Naive B cell (primary cell): ENCODE data around the gene PBRM1. TPM values are rescaled to one million over a fixed set of nuclear protein-coding genes. Genes with fewer than 3 reads are reported as not detected.

Experiments
- ATAC-seq, 2 donors: fragments of 150-1000 bp; cut with Tn5 transposase; 2 replicates each; pipeline ENCODE4 v1.10.0; 2021; ENCODE audit warnings: low read depth in 2 of 2, mild to moderate bottlenecking in 2 of 2, moderate library complexity in 2 of 2
- DNase-seq: peaks from one replicate; pipeline ENCODE4 v3.0.0; 2022
- H3K27ac Mint-ChIP-seq, 6 donors: one replicate each; pipeline ENCODE4 v1.8.0; 2020 to 2022; ENCODE audit warnings: mild to moderate bottlenecking in 6 of 6, mixed read lengths in 6 of 6, moderate library complexity in 5 of 6, inconsistent platforms in 2 of 6
- H3K27me3 Mint-ChIP-seq, 3 donors: one replicate each; pipeline ENCODE4 v1.8.0; 2021 to 2022; ENCODE audit warnings: mixed read lengths in 3 of 3, mild to moderate bottlenecking in 1 of 3
- H3K36me3 Mint-ChIP-seq, 2 donors: one replicate each; pipeline ENCODE4 v1.8.0; 2020 to 2022; ENCODE audit warnings: mixed read lengths in 2 of 2, inconsistent platforms in 1 of 2, mild to moderate bottlenecking in 1 of 2
- H3K4me1 Mint-ChIP-seq, 3 donors: one replicate each; pipeline ENCODE4 v1.8.0; 2020 to 2022; ENCODE audit warnings: mixed read lengths in 3 of 3, inconsistent platforms in 1 of 3, mild to moderate bottlenecking in 1 of 3, moderate library complexity in 1 of 3
- H3K4me3 Mint-ChIP-seq, 8 donors: one replicate each; pipeline ENCODE4 v1.8.0; 2020 to 2022; ENCODE audit warnings: mild to moderate bottlenecking in 8 of 8, mixed read lengths in 8 of 8, moderate library complexity in 8 of 8, inconsistent platforms in 2 of 8
- H3K9me3 Mint-ChIP-seq, 7 donors: one replicate each; pipeline ENCODE4 v1.8.0; 2020 to 2022; ENCODE audit warnings: mixed read lengths in 7 of 7, mild to moderate bottlenecking in 5 of 7, inconsistent platforms in 2 of 7, moderate library complexity in 1 of 7
- polyA plus RNA-seq, 6 donors: library from polyadenylated mRNA; unstranded; fragments of 300-500 nt; fragmentation: Illumina TruSeq; gene quantifications; one replicate each; pipeline ENCODE4 v1.2.3, GENCODE V29; 2021; ENCODE audit warnings: low read depth in 6 of 6

Gene PBRM1
- polyA plus RNA-seq, 6 donors from 2014 or later: 88.7 to 133 (median 95.8) TPM

DNA sequence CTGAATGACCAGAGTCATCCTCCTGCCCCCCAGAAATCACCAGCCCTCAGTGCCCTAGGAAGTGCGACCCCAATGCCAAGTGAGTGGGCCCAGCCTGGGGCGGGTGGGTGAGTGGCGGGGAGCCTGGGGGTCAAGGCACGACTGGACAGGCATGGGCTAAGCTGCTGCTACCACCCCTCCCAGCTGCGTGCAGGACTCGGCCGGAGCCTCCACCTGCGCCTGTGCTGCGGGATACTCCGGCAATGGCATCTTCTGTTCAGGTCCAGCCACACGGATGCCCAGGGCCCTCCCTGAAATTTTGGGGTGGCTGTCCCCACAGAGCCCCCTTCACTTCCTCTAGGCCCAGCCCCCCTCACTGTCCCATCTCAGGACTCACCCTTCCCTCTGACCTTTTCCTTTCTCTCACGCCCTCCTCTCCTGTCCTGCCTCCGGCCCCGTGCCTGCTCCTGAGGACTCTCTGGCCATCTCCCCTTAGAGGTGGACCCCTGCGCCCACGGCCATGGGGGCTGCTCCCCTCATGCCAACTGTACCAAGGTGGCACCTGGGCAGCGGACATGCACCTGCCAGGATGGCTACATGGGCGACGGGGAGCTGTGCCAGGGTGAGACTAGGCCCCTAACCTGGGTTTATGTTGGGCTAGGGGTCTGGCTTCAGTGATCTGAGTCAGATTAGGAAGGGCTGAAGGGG is 169.1 kb downstream of the PBRM1 start:
- Mint-ChIP-seq H3K27ac (no peak overlapping the region), H3K36me3 (no peaks in the 10 kb centered on the region), H3K4me3 (no peak overlapping the region), H3K27me3 (no peaks in the 10 kb centered on the region), H3K4me1 (no peaks in the 10 kb centered on the region), H3K9me3 (no peaks in the 10 kb centered on the region)
- no peak for ATAC-seq
- DNase-seq: no peak

DNA sequence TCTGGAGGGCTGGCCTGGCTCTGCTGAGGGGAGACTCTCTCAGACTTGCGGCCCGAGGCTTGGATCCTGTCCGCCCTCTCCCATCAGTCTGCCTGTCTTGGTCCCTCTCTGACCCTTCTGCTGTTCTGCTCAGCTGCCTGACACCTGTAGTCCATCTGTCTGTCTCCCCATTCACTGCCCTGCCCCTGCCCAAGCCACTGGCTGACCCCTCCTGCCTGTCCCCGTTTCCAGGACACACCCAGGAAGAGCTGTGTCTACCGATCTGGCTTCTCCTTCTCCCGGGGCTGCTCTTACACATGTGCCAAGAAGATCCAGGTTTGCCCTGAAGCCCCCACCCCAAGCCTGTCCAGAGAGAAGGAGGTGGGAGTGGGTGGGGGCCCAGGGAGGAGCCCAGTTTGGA is 170.5 kb downstream of the PBRM1 start:
- Mint-ChIP-seq H3K4me1 (no peaks in the 10 kb centered on the region), H3K9me3 (no peaks in the 10 kb centered on the region), H3K27me3 (no peaks in the 10 kb centered on the region), H3K4me3 (no peak overlapping the region), H3K27ac (no peak overlapping the region), H3K36me3 (no peaks in the 10 kb centered on the region)
- DNase-seq: no peak
- ATAC-seq: no peak

GRCh38 chr3:52514576-52514975 is 171.1 kb downstream of the PBRM1 start:
- H3K9me3 Mint-ChIP-seq: no peaks in the 10 kb centered on the region
- no peak overlapping the region for H3K4me3 Mint-ChIP-seq
- H3K27ac Mint-ChIP-seq: no peak overlapping the region
- DNase-seq (no peak), ATAC-seq (no peak)
- no peaks in the 10 kb centered on the region for H3K4me1 Mint-ChIP-seq
- H3K36me3 Mint-ChIP-seq: no peaks in the 10 kb centered on the region
- no peaks in the 10 kb centered on the region for H3K27me3 Mint-ChIP-seq

- no peak overlapping the region for H3K27ac Mint-ChIP-seq
- no peak for DNase-seq
- H3K9me3 Mint-ChIP-seq: no peaks in the 10 kb centered on the region
Measured at GRCh38 chr3:52513281-52513680, 172.4 kb downstream of the PBRM1 start.

DNA sequence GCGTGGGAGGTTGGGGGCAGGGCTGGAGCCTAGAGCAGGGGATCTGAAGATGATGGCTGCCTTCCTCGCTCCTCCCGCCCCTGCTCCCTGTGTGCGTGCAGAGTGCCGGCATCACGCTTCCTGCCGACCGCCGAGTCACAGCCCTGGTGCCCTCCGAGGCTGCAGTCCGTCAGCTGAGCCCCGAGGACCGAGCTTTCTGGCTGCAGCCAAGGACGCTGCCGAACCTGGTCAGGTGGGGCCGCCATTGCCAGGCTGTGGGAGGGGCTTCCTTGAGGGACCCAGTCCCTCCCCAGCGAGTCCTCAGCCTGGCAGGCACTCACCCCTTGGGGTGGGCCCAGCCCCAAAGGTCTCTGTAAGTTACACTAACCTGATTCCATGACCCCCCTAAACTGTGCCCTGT is 173.0 kb downstream of the PBRM1 start:
- H3K27ac Mint-ChIP-seq: no peak overlapping the region
- H3K9me3 Mint-ChIP-seq: no peaks in the 10 kb centered on the region
- no peak overlapping the region for H3K4me3 Mint-ChIP-seq
- H3K27me3 Mint-ChIP-seq: no peaks in the 10 kb centered on the region
- no peaks in the 10 kb centered on the region for H3K36me3 Mint-ChIP-seq
- DNase-seq (no peak), ATAC-seq (no peak)
- no peaks in the 10 kb centered on the region for H3K4me1 Mint-ChIP-seq

More at GRCh38 chr3:52513281-52513680, 172.4 kb downstream of the PBRM1 start:
- no peaks in the 10 kb centered on the region for H3K4me1 Mint-ChIP-seq
- no peak overlapping the region for H3K4me3 Mint-ChIP-seq
- ATAC-seq: no peak
- H3K36me3 Mint-ChIP-seq: no peaks in the 10 kb centered on the region
- H3K27me3 Mint-ChIP-seq: no peaks in the 10 kb centered on the region

GRCh38 chr3:52512105-52512504 is 173.6 kb downstream of the PBRM1 start:
- Mint-ChIP-seq H3K9me3 (no peaks in the 10 kb centered on the region), H3K27me3 (peaks cover 0 to 6% (median 0%) of the 10 kb centered on the region in 3 donors), H3K27ac (no peak overlapping the region), H3K4me1 (no peaks in the 10 kb centered on the region), H3K36me3 (no peaks in the 10 kb centered on the region), H3K4me3 (no peak overlapping the region)
- ATAC-seq (no peak), DNase-seq (no peak)

DNA sequence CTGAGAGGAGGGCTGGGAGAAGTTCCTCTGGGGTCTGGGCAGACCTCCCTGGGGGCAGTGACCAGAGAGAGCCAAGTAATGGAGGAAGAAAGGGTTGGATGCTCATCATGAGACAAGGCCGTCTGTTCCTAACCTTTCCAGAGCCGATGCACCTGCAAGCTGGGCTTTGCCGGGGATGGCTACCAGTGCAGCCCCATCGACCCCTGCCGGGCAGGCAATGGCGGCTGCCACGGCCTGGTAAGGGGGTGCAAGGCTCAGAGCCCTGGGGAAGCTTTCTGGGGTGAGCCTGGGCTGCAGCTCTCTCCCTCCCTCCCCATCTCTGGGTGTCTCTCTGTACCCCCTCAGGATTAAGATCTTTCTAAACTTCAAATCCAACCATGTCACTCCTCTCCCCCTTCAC is 174.2 kb downstream of the PBRM1 start:
- H3K4me3 Mint-ChIP-seq: no peak overlapping the region
- ATAC-seq (no peak), DNase-seq (no peak)
- H3K36me3 Mint-ChIP-seq: no peaks in the 10 kb centered on the region
- peaks cover 0 to 8% (median 0%) of the 10 kb centered on the region in 3 donors for H3K27me3 Mint-ChIP-seq
- H3K4me1 Mint-ChIP-seq: no peaks in the 10 kb centered on the region
- H3K9me3 Mint-ChIP-seq: no peaks in the 10 kb centered on the region
- no peak overlapping the region for H3K27ac Mint-ChIP-seq

DNA sequence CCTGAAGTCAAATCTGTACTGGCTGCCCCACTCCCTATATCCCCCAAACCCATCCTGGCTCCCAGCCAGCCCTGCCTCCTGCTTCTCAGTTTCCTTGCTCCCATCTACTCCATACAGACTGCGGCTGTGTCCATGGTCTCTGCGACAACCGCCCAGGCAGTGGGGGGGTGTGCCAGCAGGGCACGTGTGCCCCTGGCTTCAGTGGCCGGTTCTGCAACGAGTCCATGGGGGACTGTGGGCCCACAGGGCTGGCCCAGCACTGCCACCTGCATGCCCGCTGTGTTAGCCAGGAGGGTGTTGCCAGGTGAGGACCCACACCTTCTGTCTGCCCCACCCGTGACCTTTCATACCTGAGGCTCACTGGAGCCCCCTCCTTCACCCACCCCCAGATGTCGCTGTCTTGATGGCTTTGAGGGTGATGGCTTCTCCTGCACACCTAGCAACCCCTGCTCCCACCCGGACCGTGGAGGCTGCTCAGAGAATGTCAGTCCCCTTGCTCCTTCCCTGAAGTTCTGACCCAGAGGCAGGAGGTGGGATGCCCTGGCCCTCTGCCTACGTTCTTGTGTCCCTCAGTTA is 175.9 kb downstream of the PBRM1 start:
- Mint-ChIP-seq H3K4me1 (no peaks in the 10 kb centered on the region), H3K4me3 (no peak overlapping the region), H3K27me3 (peaks cover 0 to 8% (median 0%) of the 10 kb centered on the region in 3 donors), H3K9me3 (no peaks in the 10 kb centered on the region), H3K36me3 (no peaks in the 10 kb centered on the region), H3K27ac (no peak overlapping the region)
- ATAC-seq: no peak
- DNase-seq: no peak

DNA sequence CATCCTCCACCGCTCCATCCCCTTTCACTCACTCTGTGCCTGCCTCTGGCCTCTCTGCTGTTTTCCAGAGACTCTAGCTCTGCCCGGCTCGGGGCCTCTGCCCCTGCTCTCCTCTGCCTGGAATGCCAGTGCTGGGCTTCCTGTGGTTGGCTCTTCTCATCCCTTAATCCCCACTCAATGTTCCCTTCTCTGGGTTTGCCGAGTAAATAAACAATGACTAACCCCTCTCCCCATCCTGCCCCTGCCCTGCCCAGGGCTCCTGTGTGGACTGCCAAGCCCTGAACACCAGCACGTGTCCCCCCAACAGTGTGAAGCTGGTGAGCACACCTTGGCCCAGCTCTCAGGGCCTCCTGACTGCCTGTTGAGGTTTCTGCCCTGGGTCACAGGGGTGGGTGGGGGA is 178.4 kb downstream of the PBRM1 start:
- no peak for DNase-seq
- no peaks in the 10 kb centered on the region for H3K9me3 Mint-ChIP-seq
- no peaks in the 10 kb centered on the region for H3K4me1 Mint-ChIP-seq
- H3K4me3 Mint-ChIP-seq: peak overlapping the region in 1 of 8 donors; percentile 64
- H3K36me3 Mint-ChIP-seq: no peaks in the 10 kb centered on the region
- H3K27ac Mint-ChIP-seq: peak overlapping the region in 1 of 6 donors; percentile 32
- peaks cover 0 to 8% (median 0%) of the 10 kb centered on the region in 3 donors for H3K27me3 Mint-ChIP-seq
- ATAC-seq: no peak

DNA sequence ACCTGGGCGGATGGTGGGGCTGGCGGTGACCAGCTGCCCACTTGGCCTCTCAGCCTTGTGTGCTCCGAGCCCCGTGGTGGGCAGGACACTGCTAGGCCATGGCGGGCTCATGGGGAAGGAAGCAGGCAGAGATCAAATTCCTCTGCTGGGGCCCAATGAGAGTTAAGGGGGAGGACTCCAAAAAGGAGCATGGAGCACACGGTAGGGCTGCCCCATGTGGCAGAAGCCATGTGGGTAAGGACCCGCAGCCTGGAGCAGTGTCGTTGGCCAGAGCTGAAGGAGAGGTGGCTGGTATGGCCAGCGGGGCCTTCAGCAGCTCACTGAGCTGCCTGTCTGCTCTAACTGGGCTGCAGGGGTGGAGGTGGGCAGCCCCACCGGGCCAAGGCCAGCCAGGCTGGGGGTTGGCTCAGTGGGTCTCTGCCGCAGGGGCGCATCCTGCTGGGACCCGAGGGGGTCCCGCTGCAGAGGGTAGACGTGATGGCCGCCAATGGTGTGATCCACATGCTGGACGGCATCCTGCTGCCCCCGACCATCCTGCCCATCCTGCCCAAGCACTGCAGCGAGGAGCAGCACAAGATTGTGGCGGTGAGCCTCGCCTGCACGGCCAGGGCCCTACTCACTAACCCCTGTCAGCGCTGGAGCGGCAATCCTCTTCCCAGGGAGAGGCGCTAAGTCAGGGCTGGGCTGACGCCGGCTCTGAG is 179.3 kb downstream of the PBRM1 start:
- Mint-ChIP-seq H3K27me3 (peaks cover 0 to 8% (median 0%) of the 10 kb centered on the region in 3 donors), H3K27ac (no peak overlapping the region), H3K4me1 (no peaks in the 10 kb centered on the region), H3K36me3 (no peaks in the 10 kb centered on the region), H3K9me3 (no peaks in the 10 kb centered on the region), H3K4me3 (no peak overlapping the region)
- ATAC-seq (no peak), DNase-seq (no peak)

DNA sequence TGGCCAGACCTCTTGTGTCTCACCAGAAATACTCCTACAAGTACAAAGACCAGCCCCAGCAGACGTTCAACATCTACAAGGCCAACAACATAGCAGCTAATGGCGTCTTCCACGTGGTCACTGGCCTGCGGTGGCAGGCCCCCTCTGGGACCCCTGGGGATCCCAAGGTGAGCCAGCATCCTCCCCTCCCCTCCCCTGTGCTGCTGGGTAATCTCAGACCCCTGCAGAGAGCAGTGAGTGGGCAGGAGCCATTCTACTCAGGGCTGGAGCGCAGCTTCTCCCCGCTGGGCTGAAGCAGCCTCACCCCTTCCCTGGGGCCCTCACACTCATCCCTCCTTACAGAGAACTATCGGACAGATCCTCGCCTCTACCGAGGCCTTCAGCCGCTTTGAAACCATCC is 180.7 kb downstream of the PBRM1 start:
- Mint-ChIP-seq H3K4me3 (no peak overlapping the region), H3K27ac (no peak overlapping the region), H3K4me1 (peaks cover 0 to 3% (median 0%) of the 10 kb centered on the region in 3 donors), H3K36me3 (no peaks in the 10 kb centered on the region), H3K27me3 (peaks cover 0 to 8% (median 0%) of the 10 kb centered on the region in 3 donors), H3K9me3 (no peaks in the 10 kb centered on the region)
- no peak for ATAC-seq
- DNase-seq: no peak

DNA sequence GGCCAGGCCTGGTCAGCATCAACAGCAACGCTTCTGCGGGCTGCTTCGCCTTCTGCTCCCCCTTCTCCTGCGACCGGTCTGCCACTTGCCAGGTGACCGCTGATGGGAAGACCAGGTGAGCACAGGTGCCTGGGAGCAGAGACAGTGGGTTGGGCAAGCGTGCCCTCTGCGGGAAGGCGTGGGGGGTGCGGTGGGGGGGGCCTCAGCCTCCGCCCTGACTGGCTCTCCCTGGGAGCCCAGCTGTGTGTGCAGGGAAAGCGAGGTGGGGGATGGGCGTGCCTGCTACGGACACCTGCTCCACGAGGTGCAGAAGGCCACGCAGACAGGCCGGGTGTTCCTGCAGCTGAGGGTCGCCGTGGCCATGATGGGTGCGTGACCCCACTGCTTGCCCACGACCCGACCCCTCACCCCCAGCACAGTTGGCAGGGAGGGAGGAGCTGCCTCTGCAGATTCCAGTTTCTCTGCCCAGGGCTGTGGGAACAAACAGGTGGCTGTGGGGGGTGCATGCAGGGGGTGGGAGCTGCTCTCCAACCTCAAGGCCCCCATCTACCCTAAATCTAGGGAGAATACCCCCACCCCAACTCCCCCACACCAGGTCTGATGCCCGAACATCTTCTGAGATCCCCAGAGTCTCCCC is 181.8 kb downstream of the PBRM1 start:
- DNase-seq: no peak
- Mint-ChIP-seq H3K36me3 (no peaks in the 10 kb centered on the region), H3K9me3 (no peaks in the 10 kb centered on the region), H3K4me3 (no peak overlapping the region), H3K27ac (no peak overlapping the region), H3K4me1 (peaks cover 6 to 10% (median 6%) of the 10 kb centered on the region in 3 donors), H3K27me3 (peaks cover 0 to 8% (median 0%) of the 10 kb centered on the region in 3 donors)
- ATAC-seq: no peak

DNA sequence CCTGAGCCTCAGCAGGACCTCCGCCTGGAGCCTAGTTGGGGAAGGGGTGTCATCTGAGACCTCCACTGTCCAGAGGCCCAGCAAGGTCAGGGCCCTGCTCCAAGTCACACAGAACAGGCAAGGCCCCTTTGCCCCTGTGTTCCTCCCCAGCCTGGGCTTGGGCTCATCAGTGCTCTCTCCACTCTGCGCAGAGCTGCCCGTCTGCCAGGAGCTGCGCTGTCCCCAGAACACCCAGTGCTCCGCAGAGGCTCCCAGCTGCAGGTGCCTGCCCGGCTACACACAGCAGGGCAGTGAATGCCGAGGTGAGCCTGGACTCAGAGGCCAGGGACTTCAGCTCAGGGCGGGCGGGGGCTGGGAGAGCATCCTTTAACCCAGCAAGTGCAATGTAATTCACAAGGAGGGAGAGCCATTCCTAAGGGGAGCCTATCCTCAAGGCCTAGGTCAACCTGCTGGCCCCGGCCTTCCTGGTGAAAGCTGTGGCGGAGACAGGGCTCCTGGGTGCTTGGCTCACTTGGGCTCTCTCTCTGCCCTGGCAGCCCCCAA is 182.8 kb downstream of the PBRM1 start:
- DNase-seq (no peak), ATAC-seq (no peak)
- H3K9me3 Mint-ChIP-seq: no peaks in the 10 kb centered on the region
- no peak overlapping the region for H3K4me3 Mint-ChIP-seq
- H3K36me3 Mint-ChIP-seq: no peaks in the 10 kb centered on the region
- H3K27ac Mint-ChIP-seq: no peak overlapping the region
- peaks cover 11 to 19% (median 14%) of the 10 kb centered on the region in 3 donors for H3K4me1 Mint-ChIP-seq
- H3K27me3 Mint-ChIP-seq: peaks cover 0 to 8% (median 0%) of the 10 kb centered on the region in 3 donors
